H1 (cell line): ENCODE data around the gene CLEC16A. TPM values are rescaled to one million over a fixed set of nuclear protein-coding genes. Genes with fewer than 3 reads are reported as not detected.

Experiments used
- CTCF ChIA-PET: fragments of 300-600 bp; sonication (Branson Sonifier 250); formaldehyde crosslinking; loops from one replicate; lab custom pipeline; 2021; ENCODE audit not compliant: partially characterized antibody; lab: Charles Lee
- POLR2A ChIA-PET: fragments of 300-600 bp; sonication (Branson Sonifier 250); formaldehyde crosslinking; loops from one replicate; lab custom pipeline; 2021; ENCODE audit warnings: inconsistent platforms; ENCODE audit not compliant: partially characterized antibody; lab: Charles Lee
- DNase-seq, 2 experiments: peaks; one replicate each; pipeline versions ENCODE4 v3.0.0 to v3.0.0-alpha.2; 2010 to 2022; ENCODE audit warnings: low spot score in 2 of 2, low read depth in 1 of 2, mixed read lengths in 1 of 2
- FAIRE-seq: peaks from 2 replicates; lab custom pipeline; 2011; peaks lifted over from hg19 to GRCh38; lab: Jason Lieb, UNC
- H2AFZ ChIP-seq: 2 replicates; pipeline ENCODE4 v1.8.1; 2012; ENCODE audit warnings: low read length, inconsistent platforms
- H2AK5ac ChIP-seq: 2 replicates; pipeline ENCODE4 v1.6.1; 2013; ENCODE audit warnings: low read depth, low read length
- H2BK120ac ChIP-seq: replicated peaks from 2 replicates; pipeline ENCODE3; 2013; ENCODE audit warnings: low read depth, low read length, inconsistent platforms
- H2BK12ac ChIP-seq: 2 replicates; pipeline ENCODE4 v1.6.1; 2013; ENCODE audit warnings: low read depth, low read length
- H2BK15ac ChIP-seq: 2 replicates; pipeline ENCODE4 v1.6.1; 2013; ENCODE audit warnings: low read length
- H2BK20ac ChIP-seq: 2 replicates; pipeline ENCODE4 v1.6.1; 2013; ENCODE audit warnings: low read length
- H2BK5ac ChIP-seq: 2 replicates; pipeline ENCODE4 v1.6.1; 2013; ENCODE audit warnings: low read depth, low read length
- H3K14ac ChIP-seq: 2 replicates; pipeline ENCODE4 v1.6.1; 2013; ENCODE audit warnings: inconsistent platforms; ENCODE audit not compliant: insufficient read length
- H3K18ac ChIP-seq: 2 replicates; pipeline ENCODE4 v1.6.1; 2013; ENCODE audit warnings: low read length; ENCODE audit errors: extremely low read depth
- H3K23ac ChIP-seq: 2 replicates; pipeline ENCODE4 v1.6.1; 2013; ENCODE audit warnings: inconsistent platforms; ENCODE audit not compliant: insufficient read length
- H3K23me2 ChIP-seq: 2 replicates; pipeline ENCODE4 v1.6.1; 2013; ENCODE audit warnings: low read depth, low read length
- H3K27ac ChIP-seq: 2 replicates; pipeline ENCODE4 v1.6.1; 2011; ENCODE audit warnings: low read depth, low read length, inconsistent platforms
- H3K27me3 ChIP-seq, 4 experiments: replicated peaks in 1 of 4; 1 replicate in 1 of 4; 2 replicates in 3 of 4; pipeline versions ENCODE4 v1.6.1 to v1.8.1; 2011 to 2013; ENCODE audit warnings: low read length in 3 of 4, mild to moderate bottlenecking in 3 of 4, inconsistent platforms in 2 of 4, mixed read lengths in 2 of 4, moderate library complexity in 1 of 4; ENCODE audit not compliant: control insufficient read depth in 3 of 4, insufficient read depth in 3 of 4; ENCODE audit errors: extremely low read depth in 1 of 4
- H3K36me3 ChIP-seq, 4 experiments: 2 replicates each; pipeline versions ENCODE4 v1.6.1 to v1.8.1; 2011 to 2013; ENCODE audit warnings: mild to moderate bottlenecking in 4 of 4, low read length in 3 of 4, moderate library complexity in 2 of 4, control low read depth in 1 of 4, inconsistent platforms in 1 of 4; ENCODE audit not compliant: insufficient read depth in 4 of 4, control insufficient read depth in 2 of 4
- H3K4ac ChIP-seq: replicated peaks from 2 replicates; pipeline ENCODE3; 2013; ENCODE audit warnings: low read length, low read depth, mixed read lengths, inconsistent platforms; ENCODE audit not compliant: insufficient read length
- H3K4me1 ChIP-seq, 4 experiments: replicated peaks in 1 of 4; 1 replicate in 1 of 4; 2 replicates in 3 of 4; pipeline versions ENCODE4 v1.6.1 to v1.8.1; 2011 to 2013; ENCODE audit warnings: low read length in 3 of 4, inconsistent platforms in 2 of 4, mixed read lengths in 1 of 4; ENCODE audit not compliant: insufficient read depth in 4 of 4, control insufficient read depth in 3 of 4
- H3K4me2 ChIP-seq, 2 experiments: 2 replicates each; pipeline versions ENCODE4 v1.6.1 to v1.8.1; 2011 to 2013; ENCODE audit warnings: low read depth in 2 of 2, low read length in 2 of 2, control low read depth in 1 of 2, inconsistent platforms in 1 of 2, mild to moderate bottlenecking in 1 of 2; ENCODE audit not compliant: insufficient read depth in 1 of 2
- H3K4me3 ChIP-seq, 4 experiments: fragments of 200-600, 300-600 bp in 1 of 4; sonication (generic), shearing (Covaris generic), sonication (Bioruptor Twin) in 1 of 4; 2 replicates each; pipeline versions ENCODE4 v1.5.1 to v1.8.1; 2011 to 2016; ENCODE audit warnings: low read length in 4 of 4, low read depth in 3 of 4, control low read depth in 2 of 4, inconsistent platforms in 2 of 4, mild to moderate bottlenecking in 2 of 4, mixed read lengths in 1 of 4, moderate library complexity in 1 of 4; ENCODE audit not compliant: insufficient read depth in 2 of 4; ENCODE audit errors: extremely low read depth in 1 of 4
- H3K56ac ChIP-seq: replicated peaks from 2 replicates; pipeline ENCODE3; 2013; ENCODE audit warnings: low read depth, mild to moderate bottlenecking, mixed read lengths, low read length, inconsistent platforms; ENCODE audit not compliant: insufficient read length
- H3K79me1 ChIP-seq: 2 replicates; pipeline ENCODE4 v1.6.1; 2013; ENCODE audit warnings: low read depth, low read length, control low read depth
- H3K79me2 ChIP-seq, 2 experiments: 2 replicates each; pipeline versions ENCODE4 v1.6.1 to v1.8.1; 2012 to 2013; ENCODE audit warnings: low read length in 2 of 2, mild to moderate bottlenecking in 2 of 2, inconsistent platforms in 1 of 2; ENCODE audit not compliant: insufficient read depth in 2 of 2, control insufficient read depth in 1 of 2
- H3K9ac ChIP-seq, 4 experiments: replicated peaks in 1 of 4; 1 replicate in 1 of 4; 2 replicates in 3 of 4; pipeline versions ENCODE4 v1.6.1 to v1.8.1; 2011 to 2013; ENCODE audit warnings: low read depth in 3 of 4, low read length in 3 of 4, control low read depth in 2 of 4, mild to moderate bottlenecking in 2 of 4, moderate library complexity in 2 of 4, inconsistent platforms in 1 of 4; ENCODE audit errors: extremely low read depth in 1 of 4
- H3K9me3 ChIP-seq, 2 experiments: 2 replicates each; pipeline versions ENCODE4 v1.6.1 to v1.8.1; 2012 to 2013; ENCODE audit warnings: mild to moderate bottlenecking in 2 of 2, moderate library complexity in 2 of 2, control low read depth in 1 of 2, inconsistent platforms in 1 of 2, low read depth in 1 of 2, low read length in 1 of 2, mixed read lengths in 1 of 2; ENCODE audit not compliant: insufficient read depth in 2 of 2
- H4K20me1 ChIP-seq, 2 experiments: replicated peaks in 1 of 2; 2 replicates each; pipeline versions ENCODE3 to v1.8.1; 2011 to 2013; ENCODE audit warnings: inconsistent platforms in 2 of 2, low read length in 2 of 2, mild to moderate bottlenecking in 1 of 2; ENCODE audit not compliant: insufficient read depth in 2 of 2, control insufficient read depth in 1 of 2
- H4K5ac ChIP-seq: 2 replicates; pipeline ENCODE4 v1.6.1; 2013; ENCODE audit warnings: low read length, low read depth, mixed read lengths, inconsistent platforms; ENCODE audit not compliant: insufficient read length
- H4K8ac ChIP-seq: 2 replicates; pipeline ENCODE4 v1.8.0; 2013; ENCODE audit warnings: mild to moderate bottlenecking, moderate library complexity, low read length, inconsistent platforms; ENCODE audit not compliant: insufficient read depth; ENCODE audit errors: extremely low read depth
- H4K91ac ChIP-seq: replicated peaks from 2 replicates; pipeline ENCODE3; 2013; ENCODE audit warnings: low read length, mixed read lengths, inconsistent platforms; ENCODE audit not compliant: insufficient read length
- CHD1 ChIP-seq: IDR thresholded peaks from 2 replicates; pipeline ENCODE4 v1.6.1; 2012; ENCODE audit warnings: low read depth, low read length, improper control_type of control experiment
- GTF2F1 ChIP-seq: IDR thresholded peaks from 2 replicates; pipeline ENCODE4 v1.6.1; 2012; ENCODE audit warnings: low read depth, low read length, improper control_type of control experiment, borderline replicate concordance
- JUN ChIP-seq: IDR thresholded peaks from 2 replicates; pipeline ENCODE4 v1.6.1; 2011; ENCODE audit warnings: low read depth, mild to moderate bottlenecking, improper control_type of control experiment, low read length
- KDM5A ChIP-seq: fragments of 200-600 bp; IDR thresholded peaks from 2 replicates; pipeline ENCODE4 v1.7.1; 2012; ENCODE audit warnings: mild to moderate bottlenecking, low read length, inconsistent platforms, mixed read lengths
- MAFK ChIP-seq: IDR thresholded peaks from 2 replicates; pipeline ENCODE4 v1.6.1; 2012; ENCODE audit warnings: low read depth, mild to moderate bottlenecking, improper control_type of control experiment, low read length
- POLR2AphosphoS5 ChIP-seq: IDR thresholded peaks from 2 replicates; pipeline ENCODE4 v1.6.1; 2011; ENCODE audit warnings: low read depth, low read length
- RBBP5 ChIP-seq: IDR thresholded peaks from 2 replicates; pipeline ENCODE4 v1.7.1; 2012; ENCODE audit warnings: low read depth, mild to moderate bottlenecking, inconsistent platforms, low read length, moderate library complexity, borderline replicate concordance
- SP4 ChIP-seq: IDR thresholded peaks from 2 replicates; pipeline ENCODE4 v1.6.1; 2012; ENCODE audit warnings: low read length, inconsistent platforms
- SRF ChIP-seq: IDR thresholded peaks from 2 replicates; pipeline ENCODE4 v1.6.1; 2011; ENCODE audit warnings: mild to moderate bottlenecking, low read depth, low read length, moderate library complexity
- WGBS, 2 experiments: shearing (Covaris generic) in 1 of 2; methylation state at CpG; one replicate each; pipeline versions ENCODE4 v1.1.6 to v1.1.7; 2013 to 2015; ENCODE audit warnings: low lambda C conversion rate in 2 of 2, mixed read lengths in 2 of 2, inconsistent platforms in 1 of 2, low coverage in 1 of 2, missing lambda C conversion rate in 1 of 2; ENCODE audit not compliant: insufficient replicate concordance in 2 of 2, insufficient coverage in 1 of 2, insufficient read length in 1 of 2; ENCODE audit errors: extremely low coverage in 1 of 2, missing lambda C conversion rate in 1 of 2; 5-methylcytosine and 5-hydroxymethylcytosine counted together
- polyA plus RNA-seq, 7 experiments: library from polyadenylated mRNA; depleted of rRNA in 3 of 7; stranded (reverse) in 5 of 7; unstranded in 2 of 7; fragments of >200 nt in 5 of 7; fragments of 200-250 nt in 2 of 7; gene quantifications; 1 replicate in 5 of 7; 2 replicates in 1 of 7; 4 replicates in 1 of 7; pipeline versions ENCODE4 v1.2.1 to v1.2.3, GENCODE V29; 2011 to 2013; ENCODE audit warnings: missing spikeins in 2 of 7, mixed read lengths in 2 of 7
- total RNA-seq: library from RNA; stranded (reverse); fragmentation: NEBNext Ultra II Directional; extraction: Animal tissue kit (Norgen Biotek cat#: 25700); gene quantifications from 2 replicates; pipeline ENCODE4 v1.2.1, GENCODE V29; 2021

The CLEC16A gene
- total and polyA plus RNA-seq, 2 of the 8 experiments (the other 6 are each of a cell fraction or from before 2014, with no cell fraction given) = 7.6 to 19.3 TPM

- no peak for FAIRE-seq
- ChIA-PET POLR2A (no interaction called here), CTCF (interaction anchor here (1.0 to 1.1 kb wide), 2 partner anchors 13 to 37 kb away, joined by 3 read pairs; no protein-coding TSS in a partner anchor)
- H4K5ac ChIP-seq = no peak overlapping the region
- no peaks in the 10 kb centered on the region for H3K79me1 ChIP-seq
- H2BK120ac ChIP-seq = no peak overlapping the region
- H3K79me2 ChIP-seq = no peaks in the 10 kb centered on the region
- no peak overlapping the region for H3K14ac ChIP-seq
- H3K9me3 ChIP-seq = no peaks in the 10 kb centered on the region
- H4K91ac ChIP-seq = no peak overlapping the region
- H2BK15ac ChIP-seq = no peak overlapping the region
- H3K9ac ChIP-seq = no peak overlapping the region
- H3K4me2 ChIP-seq = no peak overlapping the region
- no peak overlapping the region for H3K18ac ChIP-seq
- H2BK5ac ChIP-seq = no peak overlapping the region
- no peak overlapping the region for H3K4me3 ChIP-seq
- no peaks in the 10 kb centered on the region for H3K4me1 ChIP-seq
- no peak overlapping the region for H2BK12ac ChIP-seq
- no peak overlapping the region for H3K23ac ChIP-seq
- H3K56ac ChIP-seq = no peak overlapping the region
- DNase-seq = no peak
- H2AFZ ChIP-seq = no peak overlapping the region
- H2AK5ac ChIP-seq = peak overlapping the region; percentile 75; the same call in 1 of the 2 replicates
- H2BK20ac ChIP-seq = no peak overlapping the region
- 91% methylated on average over 7 of the region's 7 CpGs; no CpG with 5 or more reads in 1 of the 2 experiments for WGBS, 2 experiments
- H3K36me3 ChIP-seq = no peaks in the 10 kb centered on the region; a peak in 1 of 8 replicates
- H3K27me3 ChIP-seq = no peaks in the 10 kb centered on the region
- no peaks in the 10 kb centered on the region for H4K20me1 ChIP-seq
- 0 out of 2 replicates have a peak overlapping the region, but pooled peaks have one; percentile 35 for H4K8ac ChIP-seq
- H3K27ac ChIP-seq = no peak overlapping the region
- H3K4ac ChIP-seq = no peak overlapping the region
- H3K23me2 ChIP-seq = no peaks in the 10 kb centered on the region; the same call in 1 of the 2 replicates
- no peak for TF ChIP-seq GTF2F1
- TF ChIP-seq JUN = no peak
- no peak for TF ChIP-seq SP4
- no peak for TF ChIP-seq MAFK
- TF ChIP-seq KDM5A = no peak
- no peak for TF ChIP-seq SRF
- no peak for TF ChIP-seq POLR2AphosphoS5
- TF ChIP-seq CHD1 = no peak
- no peak for TF ChIP-seq RBBP5
Observed at GRCh38 chr16:11131706-11132105, 187.3 kb downstream of the CLEC16A start.
